Measurements from ENCODE around the gene IL22RA2. TPM values are rescaled to one million over a fixed set of nuclear protein-coding genes. Genes with fewer than 3 reads are reported as not detected.

The IL22RA2 gene
- total and polyA plus RNA-seq, 2 of the 13 experiments (the other 11 are each of a cell fraction or from before 2014, with no cell fraction given), result not detected

GRCh38 chr6:137167702-137168377, 5.6 kb downstream of the IL22RA2 start:
- DNase-seq (ENCODE audit: low spot score) (no peak), ATAC-seq (no peak), FAIRE-seq (no peak)
- no peak overlapping the region for H3K27ac ChIP-seq (ENCODE audit: extremely low read length, insufficient read depth, low read length)
- BruUV-seq (replicated peaks), result no TSS peak
- 31% methylated on average over 4 of the region's 4 CpGs for WGBS (ENCODE audit: low lambda C conversion rate)
- POLR2A ChIA-PET, result no interaction called here
- peaks cover 0 to 29% of the 10 kb centered on the region in 2 experiments; a peak in 4 of 5 replicates for H3K27me3 ChIP-seq (ENCODE audit: control insufficient read depth in 1 of 2, insufficient read depth in 2 of 2, low read length in 2 of 2)
- no peak overlapping the region for H3K4me3 ChIP-seq (replicated peaks in 1 of 3; ENCODE audit: insufficient read depth in 1 of 3, low read depth in 2 of 3, low read length in 3 of 3)
- no peak overlapping the region for H3K4me2 ChIP-seq (ENCODE audit: low read depth, low read length)
- H4K20me1 ChIP-seq (ENCODE audit: insufficient read depth, low read length), result no peaks in the 10 kb centered on the region
- peaks cover 14% of the 10 kb centered on the region for H3K9me3 ChIP-seq (ENCODE audit: low read length)
- TF ChIP-seq IKZF4 (CRISPR knock-in tag; IDR thresholded peaks at IDR 0.05; ENCODE audit: borderline replicate concordance, low read depth, not compliant biosample characterization) (no peak), ZNF329 (CRISPR knock-in tag; IDR thresholded peaks at IDR 0.05; ENCODE audit: low read depth) (no peak), SPEN (CRISPR knock-in tag; IDR thresholded peaks at IDR 0.05; ENCODE audit: low read depth) (no peak), SNAPC2 (CRISPR knock-in tag; IDR thresholded peaks at IDR 0.05) (no peak), HOXA7 (CRISPR knock-in tag; IDR thresholded peaks at IDR 0.05) (no peak), TFDP1 (CRISPR knock-in tag; IDR thresholded peaks at IDR 0.05; ENCODE audit: borderline replicate concordance) (no peak), MED8 (CRISPR knock-in tag; IDR thresholded peaks at IDR 0.05; ENCODE audit: insufficient replicate concordance) (no peak), ZNF614 (CRISPR knock-in tag; IDR thresholded peaks at IDR 0.05; ENCODE audit: borderline replicate concordance) (no peak), REL (CRISPR knock-in tag; conservative IDR thresholded peaks at IDR 0.05) (no peak), AKAP8 (CRISPR knock-in tag; IDR thresholded peaks at IDR 0.05) (no peak), CENPBD1 (CRISPR knock-in tag; IDR thresholded peaks at IDR 0.05; ENCODE audit: borderline replicate concordance, low read depth) (no peak), NFE2 (CRISPR knock-in tag; IDR thresholded peaks at IDR 0.05) (no peak), ZNF607 (CRISPR knock-in tag; IDR thresholded peaks at IDR 0.05; ENCODE audit: borderline replicate concordance) (no peak), ZEB1 (IDR thresholded peaks at IDR 0.05; ENCODE audit: insufficient replicate concordance, low read depth) (no peak), KDM5B (CRISPR knock-in tag; IDR thresholded peaks at IDR 0.05; ENCODE audit: borderline replicate concordance) (no peak), SMYD3 (CRISPR knock-in tag; IDR thresholded peaks at IDR 0.05) (no peak)
- H2AFZ ChIP-seq (ENCODE audit: low read length), result no peak overlapping the region
- no peaks in the 10 kb centered on the region for H3K4me1 ChIP-seq (ENCODE audit: insufficient read depth, low read length)
- intact Hi-C loops (cut with micrococcal nuclease; ENCODE audit: unreplicated experiment) (no loop called here), in situ Hi-C loops (cut with HindIII; ENCODE audit: extremely low pct_ligation_motif_present, low pct_unique_long_range_greater_than_20kb) (no loop called here)
- no peaks in the 10 kb centered on the region for H3K79me2 ChIP-seq (ENCODE audit: insufficient read depth, low read length)
- no peak overlapping the region for H3K9ac ChIP-seq (ENCODE audit: insufficient read depth, low read depth, low read length)
- H3K36me3 ChIP-seq (replicated peaks in 1 of 2; ENCODE audit: control insufficient read depth in 1 of 2, insufficient read depth in 2 of 2, low read length in 2 of 2), result no peaks in the 10 kb centered on the region
- CTCF ChIA-PET (ENCODE audit: low intra/inter-chr PET ratio, low total read pairs), result no interaction called here

All from HepG2 (cell line).